ENCODE data around the gene LINGO4. TPM values are rescaled to one million over a fixed set of nuclear protein-coding genes. Genes with fewer than 3 reads are reported as not detected.

LINGO4 gene
- total RNA-seq, 4 donors from 2014 or later = 0.19 TPM; not detected in 3

- DNase-seq (ENCODE audit: low spot score) (no peak), ATAC-seq (ENCODE audit: low FRiP score) (no peak)
- no peak for TF ChIP-seq CTCF (IDR thresholded peaks at IDR 0.05)
Observed at GRCh38 chr1:151829352-151830046, 24.3 kb upstream of the LINGO4 start.

GRCh38 chr1:151828921-151829320 is 23.7 kb upstream of the LINGO4 start:
- no peak for DNase-seq (ENCODE audit: low spot score)
- no peak for TF ChIP-seq CTCF (IDR thresholded peaks at IDR 0.05)
- ATAC-seq (ENCODE audit: low FRiP score) = no peak

- ATAC-seq (ENCODE audit: low FRiP score) = no peak
- no peak for TF ChIP-seq CTCF (IDR thresholded peaks at IDR 0.05)
- DNase-seq (ENCODE audit: low spot score) = no peak
Observed at GRCh38 chr1:151827853-151828252, 22.6 kb upstream of the LINGO4 start.

DNA sequence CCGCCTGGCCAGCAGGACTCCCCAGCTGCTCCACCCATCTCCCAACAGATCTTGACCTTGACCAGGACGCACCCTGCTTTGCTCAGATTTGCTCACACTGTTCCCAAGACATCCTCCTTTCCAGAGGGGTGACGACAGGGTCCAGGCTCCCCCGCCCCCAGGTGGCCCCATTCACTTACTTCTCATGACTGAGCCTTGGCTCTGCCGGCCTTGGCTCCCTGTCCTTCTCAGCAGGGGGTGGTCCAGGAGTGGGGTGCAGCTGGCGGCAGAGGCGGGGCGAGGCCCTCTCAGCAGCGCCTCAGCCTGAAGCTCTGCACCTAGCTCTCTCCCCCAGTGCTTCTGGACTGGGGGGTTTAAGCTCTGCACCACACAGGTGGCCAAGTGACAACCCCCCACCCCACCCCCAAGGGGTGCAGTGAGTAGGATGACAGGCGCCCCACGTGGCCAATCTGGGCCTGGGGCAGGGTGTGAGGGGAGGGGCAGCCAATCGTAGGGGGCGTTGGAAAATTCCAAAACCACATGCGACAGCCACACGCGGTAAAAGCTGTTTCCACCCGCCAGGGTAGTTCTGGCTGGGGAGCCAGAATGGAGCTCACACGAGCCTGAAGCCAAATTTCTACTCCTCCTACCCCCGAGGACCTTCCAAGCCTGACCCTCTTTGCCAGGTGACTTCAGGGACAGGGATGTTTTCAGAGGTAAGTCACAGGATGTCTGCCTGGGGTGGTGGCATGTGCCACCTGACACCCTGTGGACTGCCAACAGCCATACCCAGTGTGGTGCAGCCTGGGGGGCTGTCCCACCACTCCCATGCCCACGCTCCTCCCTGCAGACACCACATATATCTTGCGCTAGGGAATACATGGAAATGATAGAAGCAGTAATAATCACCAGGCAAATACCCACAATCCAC is 20.8 kb upstream of the LINGO4 start:
- ATAC-seq (ENCODE audit: low FRiP score) (no peak), DNase-seq (ENCODE audit: low spot score) (no peak)
- TF ChIP-seq CTCF (IDR thresholded peaks at IDR 0.05) = no peak

GRCh38 chr1:151825204-151825603 is 20.0 kb upstream of the LINGO4 start:
- TF ChIP-seq CTCF (IDR thresholded peaks at IDR 0.05) = no peak
- no peak for ATAC-seq (ENCODE audit: low FRiP score)
- no peak for DNase-seq (ENCODE audit: low spot score)

DNA sequence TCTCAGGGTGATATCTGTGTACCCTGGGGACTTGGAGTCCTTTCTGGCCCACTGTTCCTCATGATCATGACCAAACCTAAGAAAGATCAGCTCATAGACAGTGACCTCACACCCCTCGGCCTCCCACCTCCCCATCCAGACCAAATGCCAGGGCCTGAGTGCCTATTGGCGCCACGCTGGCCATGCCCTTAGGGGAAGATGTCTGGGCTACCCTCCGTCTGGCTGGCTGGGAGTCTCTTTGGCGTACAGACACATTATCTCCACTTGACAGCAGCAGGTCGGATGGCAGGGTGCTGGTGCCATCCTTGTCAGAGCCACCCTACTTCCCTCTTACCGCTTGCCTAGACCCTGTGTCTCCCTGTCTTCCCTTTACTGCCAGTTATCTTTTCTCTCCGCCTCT is 18.0 kb upstream of the LINGO4 start:
- DNase-seq (ENCODE audit: low spot score) (no peak), ATAC-seq (ENCODE audit: low FRiP score) (no peak)
- no peak for TF ChIP-seq CTCF (IDR thresholded peaks at IDR 0.05)
